OCI-LY3 (cell line): ENCODE data around the gene ELP4.
"Not testable (repeated sequence)": the region's sequence is repeated elsewhere in the genome, so short reads cannot be mapped to it uniquely, and the experiment has no call there.

Source experiments
- H2AFZ ChIP-seq: fragments of 200-600, 300-600 bp; shearing (Covaris generic); 2 replicates; pipeline ENCODE4 v1.6.0; 2014; ENCODE audit warnings: antibody characterized with exemption, low read depth, low read length
- H3K27ac ChIP-seq: fragments of 200-600, 300-600 bp; sonication (generic); 2 replicates; pipeline ENCODE4 v1.5.1; 2014; ENCODE audit warnings: mild to moderate bottlenecking, low read length, moderate library complexity, mixed read lengths
- H3K27me3 ChIP-seq: fragments of 200-600, 300-600 bp; sonication (generic); 2 replicates; pipeline ENCODE4 v1.6.1; 2014; ENCODE audit warnings: low read depth, low read length, mixed read lengths
- H3K36me3 ChIP-seq: fragments of 200-600, 300-600 bp; sonication (generic); replicated peaks from 2 replicates; pipeline ENCODE3; 2014; ENCODE audit warnings: low read depth, low read length, mixed read lengths
- H3K4me1 ChIP-seq: fragments of 300-600, 200-600 bp; sonication (generic); 2 replicates; pipeline ENCODE4 v1.6.1; 2014; ENCODE audit warnings: low read length, mixed read lengths
- H3K4me2 ChIP-seq: fragments of 200-600, 300-600 bp; sonication (generic); 2 replicates; pipeline ENCODE4 v1.6.1; 2014; ENCODE audit warnings: low read length, mixed read lengths
- H3K4me3 ChIP-seq: fragments of 300-600, 200-600 bp; sonication (generic); 2 replicates; pipeline ENCODE4 v1.5.1; 2014; ENCODE audit warnings: antibody characterized with exemption, mild to moderate bottlenecking, low read length, moderate library complexity
- H3K79me2 ChIP-seq: fragments of 300-600, 200-600 bp; shearing (Covaris generic); 2 replicates; pipeline ENCODE4 v1.6.1; 2014; ENCODE audit warnings: mild to moderate bottlenecking, low read length, mixed read lengths
- H3K9ac ChIP-seq: fragments of 300-600, 200-600 bp; shearing (Covaris generic); 2 replicates; pipeline ENCODE4 v1.6.0; 2014; ENCODE audit warnings: mild to moderate bottlenecking, low read length, moderate library complexity
- H3K9me3 ChIP-seq: fragments of 200-600, 300-600 bp; shearing (Covaris generic); 2 replicates; pipeline ENCODE4 v1.6.1; 2014; ENCODE audit warnings: low read length, mixed read lengths; ENCODE audit not compliant: insufficient read depth
- H4K20me1 ChIP-seq: fragments of 200-600, 300-600 bp; sonication (generic); 2 replicates; pipeline ENCODE4 v1.6.1; 2016; ENCODE audit warnings: low read length, mixed read lengths; ENCODE audit not compliant: insufficient read depth
- EZH2phosphoT487 ChIP-seq: fragments of 200-600 bp; shearing (Covaris generic); IDR thresholded peaks from 2 replicates; pipeline ENCODE4 v1.6.1; 2018; ENCODE audit warnings: antibody characterized with exemption, mixed run types, low read depth
- TF ChIP-seq, protein P1 (sequence below): fragments of 200-600, 300-600 bp; sonication (generic); IDR thresholded peaks from 2 replicates; pipeline ENCODE4 v1.5.1; 2014; ENCODE audit warnings: antibody characterized with exemption, low read length, low read depth

The ELP4 gene

DNA sequence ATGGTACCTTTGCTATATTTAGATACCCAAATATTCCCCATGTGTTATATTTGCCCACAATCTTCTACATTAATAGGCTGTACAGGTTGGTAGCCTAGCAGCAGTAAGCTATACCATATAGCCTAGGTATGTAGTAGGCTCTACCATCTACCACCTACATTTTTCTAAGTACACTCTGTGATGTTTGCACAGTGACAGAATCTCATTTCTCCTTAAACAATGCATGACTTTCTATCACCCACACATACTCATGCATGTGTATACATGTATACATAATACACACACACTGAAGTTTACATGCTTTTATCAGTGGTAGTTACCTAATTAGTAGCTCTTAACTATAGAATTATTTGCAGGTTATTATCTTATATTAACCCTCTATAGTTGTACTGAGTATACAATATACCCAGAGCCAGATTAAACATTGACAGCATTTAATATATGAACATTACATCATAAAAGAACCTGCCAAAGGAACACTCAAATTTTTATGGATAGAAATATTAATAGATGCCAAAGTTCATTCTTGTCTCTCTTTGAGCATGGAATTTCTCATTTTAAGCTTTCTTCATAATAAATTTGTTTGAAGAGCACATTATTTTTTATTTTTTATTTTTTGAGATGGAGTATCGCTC, 51.4 kb downstream of the ELP4 start:
- H3K27me3 ChIP-seq = no peaks in the 10 kb centered on the region
- H3K9me3 ChIP-seq = no peaks in the 10 kb centered on the region
- no peak for TF ChIP-seq EZH2phosphoT487
- TF ChIP-seq, protein P1, sequence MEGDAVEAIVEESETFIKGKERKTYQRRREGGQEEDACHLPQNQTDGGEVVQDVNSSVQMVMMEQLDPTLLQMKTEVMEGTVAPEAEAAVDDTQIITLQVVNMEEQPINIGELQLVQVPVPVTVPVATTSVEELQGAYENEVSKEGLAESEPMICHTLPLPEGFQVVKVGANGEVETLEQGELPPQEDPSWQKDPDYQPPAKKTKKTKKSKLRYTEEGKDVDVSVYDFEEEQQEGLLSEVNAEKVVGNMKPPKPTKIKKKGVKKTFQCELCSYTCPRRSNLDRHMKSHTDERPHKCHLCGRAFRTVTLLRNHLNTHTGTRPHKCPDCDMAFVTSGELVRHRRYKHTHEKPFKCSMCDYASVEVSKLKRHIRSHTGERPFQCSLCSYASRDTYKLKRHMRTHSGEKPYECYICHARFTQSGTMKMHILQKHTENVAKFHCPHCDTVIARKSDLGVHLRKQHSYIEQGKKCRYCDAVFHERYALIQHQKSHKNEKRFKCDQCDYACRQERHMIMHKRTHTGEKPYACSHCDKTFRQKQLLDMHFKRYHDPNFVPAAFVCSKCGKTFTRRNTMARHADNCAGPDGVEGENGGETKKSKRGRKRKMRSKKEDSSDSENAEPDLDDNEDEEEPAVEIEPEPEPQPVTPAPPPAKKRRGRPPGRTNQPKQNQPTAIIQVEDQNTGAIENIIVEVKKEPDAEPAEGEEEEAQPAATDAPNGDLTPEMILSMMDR = no peak

GRCh38 chr11:31564517-31564916, 55.0 kb downstream of the ELP4 start:
- H3K9ac ChIP-seq, H2AFZ ChIP-seq, H3K4me3 ChIP-seq, H3K27ac ChIP-seq, H3K36me3 ChIP-seq, H3K9me3 ChIP-seq, H3K4me2 ChIP-seq, H4K20me1 ChIP-seq, H3K27me3 ChIP-seq, H3K79me2 ChIP-seq, H3K4me1 ChIP-seq: not testable (repeated sequence)

More for the DNA sequence above, 51.4 kb downstream of the ELP4 start:
- Histone ChIP-seq H3K9ac (no peak overlapping the region), H2AFZ (no peak overlapping the region), H3K36me3 (no peaks in the 10 kb centered on the region), H3K4me2 (no peak overlapping the region), H3K27ac (no peak overlapping the region), H4K20me1 (no peaks in the 10 kb centered on the region), H3K4me1 (no peaks in the 10 kb centered on the region), H3K4me3 (no peak overlapping the region), H3K79me2 (no peaks in the 10 kb centered on the region)

DNA sequence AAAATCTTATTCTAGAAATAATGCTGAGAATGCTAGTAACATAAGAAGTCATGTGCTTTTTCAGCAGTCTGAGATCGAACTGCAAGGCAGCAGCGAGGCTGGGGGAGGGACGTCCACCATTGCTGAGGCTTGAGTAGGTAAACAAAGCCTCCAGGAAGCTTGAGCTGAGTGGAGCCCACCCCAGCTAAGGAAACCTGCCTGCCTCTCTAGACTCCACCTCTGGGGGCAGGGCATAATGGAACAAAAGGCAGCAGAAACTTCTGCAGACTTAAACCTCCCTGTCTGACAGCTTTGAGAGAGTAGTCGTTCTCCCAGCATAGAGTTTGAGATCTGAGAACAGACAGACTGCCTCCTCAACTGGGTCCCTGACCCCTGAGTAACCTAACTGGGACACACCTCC, 64.6 kb downstream of the ELP4 start:
- not testable (repeated sequence) for H3K4me2 ChIP-seq, H3K27ac ChIP-seq, H3K9ac ChIP-seq, H3K4me1 ChIP-seq, H3K36me3 ChIP-seq, H3K27me3 ChIP-seq, H2AFZ ChIP-seq, H3K4me3 ChIP-seq, H3K79me2 ChIP-seq, H4K20me1 ChIP-seq, H3K9me3 ChIP-seq

DNA sequence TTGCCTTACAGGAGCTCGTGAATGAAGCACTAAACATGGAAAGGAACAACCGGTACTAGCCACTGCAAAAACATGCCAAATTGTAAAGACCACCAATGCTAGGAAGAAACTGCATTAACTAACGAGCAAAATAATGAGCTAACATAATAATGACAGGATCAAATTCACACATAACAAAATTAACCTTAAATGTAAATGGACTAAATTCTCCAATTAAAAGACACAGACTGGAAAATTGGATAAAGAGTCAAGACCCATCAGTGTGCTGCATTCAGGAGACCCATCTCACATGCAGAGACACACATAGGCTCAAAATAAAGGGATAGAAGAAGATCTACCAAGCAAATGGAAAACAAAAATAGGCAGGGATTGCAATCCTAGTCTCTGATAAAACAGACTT, 66.2 kb downstream of the ELP4 start:
- not testable (repeated sequence) for H4K20me1 ChIP-seq, H3K36me3 ChIP-seq, H3K9ac ChIP-seq, H2AFZ ChIP-seq, H3K4me3 ChIP-seq, H3K27me3 ChIP-seq, H3K27ac ChIP-seq, H3K79me2 ChIP-seq, H3K9me3 ChIP-seq, H3K4me1 ChIP-seq, H3K4me2 ChIP-seq

DNA sequence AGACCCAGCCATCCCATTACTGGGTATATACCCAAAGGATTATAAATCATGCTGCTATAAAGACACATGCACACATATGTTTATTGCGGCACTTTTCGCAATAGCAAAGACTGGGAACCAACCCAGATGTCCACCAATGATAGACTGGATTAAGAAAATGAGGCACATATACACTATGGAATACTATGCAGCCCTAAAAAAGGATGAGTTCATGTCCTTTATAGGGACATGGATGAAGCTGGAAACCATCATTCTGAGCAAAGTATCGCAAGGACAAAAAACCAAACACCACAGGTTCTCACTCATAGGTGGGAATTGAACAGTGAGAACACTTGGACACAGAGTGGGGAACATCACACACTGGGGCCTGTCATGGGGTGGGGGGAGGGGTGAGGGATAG, 69.8 kb downstream of the ELP4 start:
- H3K4me3 ChIP-seq, H3K9ac ChIP-seq, H3K4me2 ChIP-seq, H4K20me1 ChIP-seq, H3K36me3 ChIP-seq, H3K27ac ChIP-seq, H3K27me3 ChIP-seq, H3K9me3 ChIP-seq, H2AFZ ChIP-seq, H3K79me2 ChIP-seq, H3K4me1 ChIP-seq: not testable (repeated sequence)

GRCh38 chr11:31582697-31583096, 73.1 kb downstream of the ELP4 start:
- Histone ChIP-seq H2AFZ (no peak overlapping the region), H3K4me3 (no peak overlapping the region), H3K9me3 (no peaks in the 10 kb centered on the region), H3K27me3 (no peaks in the 10 kb centered on the region), H3K4me1 (no peaks in the 10 kb centered on the region), H4K20me1 (no peaks in the 10 kb centered on the region), H3K36me3 (no peaks in the 10 kb centered on the region), H3K27ac (no peak overlapping the region), H3K4me2 (no peak overlapping the region), H3K79me2 (no peaks in the 10 kb centered on the region), H3K9ac (no peak overlapping the region)
- TF ChIP-seq, protein P1 = no peak
- no peak for TF ChIP-seq EZH2phosphoT487
